Stimulated activated CD8-positive, alpha-beta memory T cell treated with anti-CD3 and anti-CD28 coated beads, Interleukin-15, amount 100 ng/mL, for 1 hour (primary cell): Measurements from ENCODE around the gene ZNF532.

Experiments used
- DNase-seq: peaks from one replicate; pipeline ENCODE4 v3.0.0-alpha.2; 2020; ENCODE audit warnings: low read depth

Gene ZNF532

GRCh38 chr18:58975296-58975695, 110.6 kb downstream of the ZNF532 start:
- no peak for DNase-seq

- no peak for DNase-seq
These were observed 111.1 kb downstream of the ZNF532 start for GRCh38 chr18:58975781-58976180.

- DNase-seq, result no peak
These were observed 112.5 kb downstream of the ZNF532 start for GRCh38 chr18:58977223-58977622.

GRCh38 chr18:58977801-58978200, 113.1 kb downstream of the ZNF532 start:
- DNase-seq, result no peak

- no peak for DNase-seq
These were observed 114.2 kb downstream of the ZNF532 start for GRCh38 chr18:58978916-58979315.

- no peak for DNase-seq
These were observed 114.9 kb downstream of the ZNF532 start for GRCh38 chr18:58979615-58980014.

GRCh38 chr18:58980991-58981390, 116.3 kb downstream of the ZNF532 start:
- no peak for DNase-seq

GRCh38 chr18:58983260-58984155, 118.8 kb downstream of the ZNF532 start:
- no peak for DNase-seq

GRCh38 chr18:58988600-58988999, 123.9 kb downstream of the ZNF532 start:
- DNase-seq, result no peak

GRCh38 chr18:58989184-58989759, 124.6 kb downstream of the ZNF532 start:
- DNase-seq, result no peak

- no peak for DNase-seq
These were observed 126.0 kb downstream of the ZNF532 start for GRCh38 chr18:58990720-58991119.

- DNase-seq, result no peak
These were observed 126.6 kb downstream of the ZNF532 start for GRCh38 chr18:58991167-58991798.

- DNase-seq, result no peak
These were observed 127.9 kb downstream of the ZNF532 start for GRCh38 chr18:58992301-58993231.

- DNase-seq, result no peak
These were observed 128.6 kb downstream of the ZNF532 start for GRCh38 chr18:58993260-58993659.

GRCh38 chr18:58995663-58996062, 131.0 kb downstream of the ZNF532 start:
- no peak for DNase-seq

- no peak for DNase-seq
These were observed 131.5 kb downstream of the ZNF532 start for GRCh38 chr18:58996131-58996641.

GRCh38 chr18:58996696-58997095, 132.0 kb downstream of the ZNF532 start:
- no peak for DNase-seq

GRCh38 chr18:58997811-58998337, 133.2 kb downstream of the ZNF532 start:
- no peak for DNase-seq

GRCh38 chr18:58998401-58999203, 133.9 kb downstream of the ZNF532 start:
- no peak for DNase-seq

- DNase-seq, result no peak
These were observed 136.5 kb downstream of the ZNF532 start for GRCh38 chr18:59001166-59001565.

GRCh38 chr18:59001721-59002120, 137.0 kb downstream of the ZNF532 start:
- no peak for DNase-seq
